GM21825 (cell line): ENCODE data around the gene ZDHHC7.

Experiments
- ATAC-seq: cut with Tn5 transposase; IDR thresholded peaks from one replicate; pipeline ENCODE4 v1.9.1; 2021; ENCODE audit warnings: mild to moderate bottlenecking, moderate library complexity; ENCODE audit not compliant: unreplicated experiment

Gene ZDHHC7

DNA sequence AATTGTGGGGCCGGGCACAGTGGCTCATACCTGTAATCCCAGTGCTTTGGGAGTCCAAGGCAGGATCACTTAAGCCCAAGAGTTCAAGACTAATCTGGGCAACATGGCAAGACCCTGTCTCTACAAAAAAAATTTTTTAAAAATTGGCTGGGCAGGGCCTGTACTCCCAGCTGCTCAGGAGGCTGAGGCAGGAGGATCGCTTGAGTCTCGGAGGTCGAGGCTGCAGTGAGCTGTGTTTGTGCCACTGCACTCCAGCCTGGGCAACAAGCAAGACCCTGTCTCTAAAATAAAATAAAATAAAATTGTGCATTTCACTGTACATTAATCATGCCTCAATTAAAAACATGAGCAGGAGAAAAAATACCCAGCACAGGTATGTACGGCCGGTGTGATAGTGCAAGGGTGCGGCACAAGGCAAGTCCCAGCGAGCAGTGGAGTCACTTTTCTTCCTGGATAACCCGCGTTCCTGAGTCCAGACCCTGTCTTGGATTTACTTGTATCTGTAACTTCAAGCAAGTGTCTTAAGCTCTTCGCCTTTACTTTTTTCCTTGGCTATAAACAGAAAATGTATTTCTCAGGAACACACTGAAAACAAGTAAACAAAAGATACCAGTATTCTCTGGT, 11.4 kb downstream of the ZDHHC7 start:
- no peak for ATAC-seq

DNA sequence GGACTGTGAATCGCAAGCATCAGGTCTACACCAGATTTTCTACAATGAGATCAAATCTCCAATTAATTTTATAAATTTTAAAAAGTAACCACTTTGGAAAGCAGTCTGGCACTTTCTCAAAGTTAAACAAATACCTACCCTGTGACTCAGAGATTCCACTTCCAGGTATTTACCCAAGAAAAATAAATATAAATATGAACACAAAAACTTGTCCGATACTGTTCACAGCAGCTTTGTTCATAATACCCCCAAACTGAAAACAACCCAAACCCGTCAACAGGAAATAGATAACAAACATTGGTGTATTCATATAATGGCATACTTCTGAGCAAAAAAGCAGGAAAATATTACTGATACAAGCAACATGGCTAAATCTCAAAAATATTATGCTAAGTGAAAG, 12.1 kb downstream of the ZDHHC7 start:
- ATAC-seq = no peak

DNA sequence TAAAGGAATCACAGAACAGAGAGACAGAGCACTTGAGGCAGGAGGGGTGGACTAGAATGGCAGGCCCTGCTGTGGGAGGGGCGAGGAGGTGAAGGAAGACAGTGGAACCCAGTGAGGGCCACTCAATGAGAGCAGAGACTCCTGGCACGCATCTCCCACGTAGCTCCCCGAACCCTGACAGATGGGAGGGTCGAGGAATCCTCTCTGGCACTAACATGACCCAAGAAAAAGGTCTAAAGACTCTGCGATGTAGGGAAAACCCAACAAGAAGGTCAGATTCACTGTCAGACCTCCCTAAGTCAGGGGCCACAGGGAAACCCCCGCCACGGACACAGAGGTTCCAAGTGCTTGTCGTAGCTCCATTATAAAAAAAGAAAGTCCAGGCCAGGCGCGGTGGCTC, 15.0 kb downstream of the ZDHHC7 start:
- no peak for ATAC-seq

DNA sequence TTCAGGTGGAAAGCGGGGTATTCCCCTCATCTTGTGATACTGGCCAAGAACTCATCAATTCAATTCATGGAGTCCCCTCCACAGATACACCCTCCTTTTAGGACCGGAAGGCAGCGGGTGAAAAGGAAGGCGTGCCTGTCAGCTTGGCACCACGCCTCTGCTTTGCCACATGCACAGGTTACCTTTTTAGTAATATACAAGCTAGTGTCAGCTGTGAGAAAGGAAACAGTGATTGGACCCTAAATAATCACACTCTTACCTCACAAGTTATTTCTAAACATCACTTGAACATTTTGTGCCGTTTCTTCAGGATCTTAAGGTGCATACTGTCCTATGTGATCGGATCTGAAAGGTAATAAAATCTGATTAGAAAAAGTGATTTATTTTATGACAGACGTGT, 15.7 kb downstream of the ZDHHC7 start:
- no peak for ATAC-seq

DNA sequence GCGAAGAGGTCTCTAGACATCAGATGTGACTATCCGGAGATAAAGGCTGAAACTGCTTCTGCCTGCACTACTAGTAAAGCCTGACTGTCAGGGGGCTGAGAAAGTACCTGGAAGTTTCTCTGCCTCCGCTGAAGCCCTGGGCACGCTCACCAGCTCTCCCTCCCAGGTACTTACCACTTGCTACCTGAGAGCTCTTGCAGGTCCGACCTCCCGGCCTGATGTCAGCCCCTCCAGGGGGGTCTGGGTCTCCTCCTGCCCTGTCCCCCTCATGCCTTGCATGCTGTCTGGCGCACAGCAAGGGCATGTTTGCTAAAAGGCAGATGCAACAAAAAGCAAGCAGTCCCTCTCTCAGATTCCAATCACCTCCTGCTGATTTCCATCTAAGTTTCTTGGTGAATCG, 17.4 kb downstream of the ZDHHC7 start:
- no peak for ATAC-seq

DNA sequence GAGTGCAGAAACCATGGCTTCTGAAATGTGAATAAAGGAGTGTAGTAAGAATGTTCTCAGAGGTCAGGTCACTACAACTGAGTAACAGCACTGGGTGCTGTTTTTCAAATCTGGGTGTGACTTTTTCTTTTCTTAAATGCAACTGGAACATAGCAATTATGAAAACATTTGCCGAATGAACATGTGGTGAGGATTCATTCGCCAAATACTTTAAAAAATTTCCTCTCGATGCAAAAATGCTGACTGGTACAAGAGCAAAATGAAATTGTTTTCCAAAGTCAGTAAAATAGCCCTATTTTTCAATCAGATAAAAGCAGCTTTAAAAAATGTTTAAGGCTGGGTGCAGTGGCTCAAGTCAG, 18.6 kb downstream of the ZDHHC7 start:
- ATAC-seq = no peak

DNA sequence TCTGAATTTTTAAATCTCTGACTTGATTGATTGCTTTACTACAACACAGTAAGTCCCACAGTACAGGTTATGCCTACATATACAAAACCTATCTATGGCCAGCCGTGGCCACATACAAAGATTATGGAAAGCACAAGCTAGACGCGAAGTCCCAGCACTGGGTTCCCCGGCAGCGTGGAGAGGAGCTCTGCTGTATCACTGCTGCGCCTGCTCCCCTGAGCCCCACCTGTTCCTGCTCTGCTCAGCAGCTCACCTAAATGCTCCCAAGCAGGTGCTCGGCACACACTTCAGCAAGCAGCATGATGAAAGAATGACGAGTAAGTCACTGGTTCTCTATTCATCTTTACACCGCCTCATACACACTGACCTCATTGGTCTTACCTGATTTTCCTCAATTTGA, 20.6 kb downstream of the ZDHHC7 start:
- no peak for ATAC-seq

DNA sequence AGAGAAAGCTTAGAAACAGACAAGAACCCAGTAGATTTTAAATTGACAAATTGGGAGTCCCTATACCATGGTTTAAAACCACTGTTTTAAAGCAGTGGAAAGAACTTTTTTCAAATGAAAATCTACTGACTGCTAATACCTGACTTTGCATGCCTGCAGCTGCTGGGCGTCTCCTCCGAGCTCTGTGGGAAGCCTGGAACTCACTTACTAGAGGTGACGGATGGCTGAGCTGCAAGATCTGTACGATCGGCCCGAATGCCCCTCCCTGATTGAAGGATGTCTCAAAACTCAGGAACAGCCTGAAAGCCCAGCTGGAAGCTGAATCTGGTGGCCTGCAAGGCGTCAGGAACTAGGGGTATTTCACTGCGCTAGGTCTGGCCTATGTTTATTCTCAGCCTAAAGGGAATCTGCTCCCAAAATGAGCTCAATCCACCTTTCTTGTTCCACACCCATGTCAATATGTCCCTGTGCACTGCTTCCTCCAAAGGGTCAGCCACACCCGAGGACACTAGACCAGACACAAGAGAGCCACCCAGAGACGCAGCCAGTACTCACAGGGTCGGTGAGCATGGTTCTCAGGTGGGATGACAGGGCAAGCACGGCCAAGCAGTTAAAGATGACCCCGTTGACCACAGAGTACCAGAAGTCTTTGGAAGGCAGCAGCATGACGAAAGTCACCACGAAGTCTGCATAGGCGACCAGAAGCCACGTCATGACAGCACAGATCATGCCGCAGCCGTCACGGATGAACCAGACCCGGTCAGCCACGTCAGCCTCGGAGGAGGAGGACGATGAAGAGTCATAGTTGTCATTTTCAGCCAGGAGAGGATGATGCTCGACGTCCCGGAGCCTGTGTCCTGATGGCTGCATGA, 21.4 kb downstream of the ZDHHC7 start:
- no peak for ATAC-seq

DNA sequence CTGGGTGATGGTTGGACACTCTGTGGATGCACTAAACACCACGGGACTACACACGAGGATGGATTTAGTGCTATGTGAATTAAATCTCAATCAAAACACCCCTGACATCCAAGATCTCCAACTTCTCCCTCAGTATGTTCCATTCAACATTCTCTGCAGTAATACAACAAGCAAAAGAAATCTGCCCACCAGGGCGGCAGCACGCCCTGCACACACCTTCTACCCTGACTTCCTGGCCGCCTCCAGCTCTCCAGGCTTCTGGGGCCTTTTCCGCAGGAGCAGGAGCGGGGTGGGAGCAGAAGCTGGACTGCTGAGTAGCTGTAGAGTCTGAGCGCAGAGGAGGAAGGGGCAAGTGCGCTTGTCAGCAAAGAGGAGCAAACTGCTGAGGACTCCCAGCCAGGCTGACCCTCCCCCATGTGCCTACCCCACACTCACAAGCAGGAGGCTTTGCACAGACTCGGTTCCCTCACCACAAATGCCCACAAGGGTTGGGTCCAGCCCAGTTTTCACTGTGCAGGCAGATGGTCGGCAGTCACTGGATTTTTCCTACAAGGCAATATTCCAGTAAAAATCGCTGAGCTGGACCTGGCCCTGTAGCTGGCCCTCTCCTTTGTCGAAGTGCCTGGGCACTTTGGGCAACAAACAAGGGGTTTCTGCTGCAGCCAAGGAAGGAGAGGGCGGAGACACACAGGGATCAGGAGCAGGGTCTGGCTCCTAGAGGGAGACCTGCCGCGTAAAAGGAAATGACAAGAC, 22.8 kb downstream of the ZDHHC7 start:
- no peak for ATAC-seq

DNA sequence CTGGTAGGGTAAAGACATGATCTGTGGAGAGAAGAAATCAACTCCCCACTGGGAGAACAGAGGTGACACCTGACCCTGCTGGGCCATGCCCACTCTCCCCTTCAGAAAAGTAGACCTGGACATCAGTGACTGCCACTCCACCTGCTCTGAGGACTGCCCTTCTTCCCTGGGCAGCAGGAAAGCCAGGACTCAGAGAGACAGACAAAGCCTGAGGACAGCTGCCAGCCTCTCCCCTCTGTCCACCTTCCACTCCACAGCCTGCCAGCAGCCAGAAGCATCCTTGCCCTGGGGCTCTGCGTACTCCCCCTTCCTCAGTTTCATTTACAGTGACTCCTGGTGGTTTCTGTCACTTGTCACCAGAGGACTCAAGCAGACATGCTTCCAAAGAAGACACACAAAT, 24.5 kb downstream of the ZDHHC7 start:
- no peak for ATAC-seq

DNA sequence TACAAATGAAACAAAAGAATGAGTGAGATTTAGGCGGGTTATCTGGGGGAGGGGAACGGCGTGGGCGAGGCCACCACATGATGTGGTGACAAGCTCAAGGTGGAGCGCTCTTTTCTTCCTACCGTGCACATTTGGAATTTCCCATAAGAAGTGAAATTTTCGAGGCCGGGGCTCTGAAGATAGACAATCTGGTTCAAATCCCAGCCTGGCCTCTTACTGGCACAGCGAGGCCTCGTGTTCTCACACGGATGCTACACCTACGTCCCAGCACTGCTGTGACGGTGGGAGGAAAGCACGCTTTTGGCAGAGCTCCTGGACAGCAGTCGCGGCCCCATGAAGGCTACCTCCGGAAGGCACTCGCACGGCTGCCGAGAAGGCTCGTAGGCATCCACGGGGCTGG, 25.2 kb downstream of the ZDHHC7 start:
- no peak for ATAC-seq

DNA sequence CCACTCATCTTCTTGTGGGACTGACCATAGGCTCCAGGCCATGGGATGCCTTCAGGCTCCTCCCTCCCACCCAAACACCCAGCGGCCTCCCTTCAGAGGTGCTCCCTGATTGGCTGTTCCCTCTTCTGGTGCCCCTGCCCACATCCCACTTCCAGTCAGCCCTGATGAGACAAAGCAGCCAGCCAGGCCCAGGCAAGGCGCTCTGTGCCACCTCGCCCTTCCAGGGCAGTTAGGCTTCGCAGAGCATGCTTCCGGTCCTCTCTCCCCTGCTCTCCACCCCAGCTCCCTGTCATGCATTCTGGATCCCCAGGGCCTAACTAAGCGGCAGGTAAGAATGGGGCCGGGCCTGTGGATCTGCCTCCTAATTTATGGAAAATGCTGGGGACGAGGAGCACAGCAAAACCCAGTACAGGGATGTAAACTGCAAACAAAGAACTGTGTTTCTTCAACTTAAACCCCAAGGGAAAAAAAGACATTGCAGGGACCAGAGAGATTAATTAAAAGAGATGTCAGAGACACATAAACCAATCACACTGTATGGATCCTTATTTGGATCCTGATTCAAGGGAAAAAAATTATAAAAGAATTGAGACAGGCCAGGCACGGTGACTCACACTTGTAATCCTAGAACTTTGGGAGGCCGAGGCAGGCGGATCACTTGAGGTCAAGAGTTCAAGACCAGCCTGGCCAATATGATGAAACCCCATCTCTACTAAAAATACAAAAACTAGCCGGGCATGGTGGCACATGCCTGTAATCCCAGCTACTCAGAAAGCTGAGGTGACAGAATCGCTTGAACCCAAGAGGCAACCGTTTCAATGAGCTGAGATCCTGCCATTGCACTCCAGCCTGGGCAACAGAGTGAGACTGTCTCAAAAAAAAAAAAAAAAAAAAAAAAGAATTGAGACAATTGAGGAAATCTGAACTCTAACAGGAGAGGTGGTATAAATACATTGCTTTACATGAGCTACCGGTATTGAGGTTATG, 26.0 kb downstream of the ZDHHC7 start:
- no peak for ATAC-seq

DNA sequence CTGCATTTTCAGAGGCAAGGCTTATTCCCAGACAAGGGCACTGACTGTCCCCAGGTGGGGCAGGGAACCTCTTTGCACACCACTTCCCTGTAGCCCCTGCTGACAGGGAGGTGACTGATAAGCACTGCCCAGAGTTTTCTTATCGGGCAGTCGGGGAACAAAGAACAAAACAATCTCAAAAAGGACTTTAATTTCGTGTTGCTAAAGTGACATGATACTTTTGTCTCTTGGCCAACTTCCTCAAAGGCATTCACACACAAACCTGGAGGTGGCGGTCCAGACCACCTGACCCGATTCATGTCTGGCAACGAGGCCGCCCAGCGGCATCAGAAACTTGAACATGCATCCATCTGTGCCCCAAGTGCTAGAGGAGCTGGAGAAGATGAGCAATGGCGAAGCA, 28.9 kb downstream of the ZDHHC7 start:
- ATAC-seq = no peak

DNA sequence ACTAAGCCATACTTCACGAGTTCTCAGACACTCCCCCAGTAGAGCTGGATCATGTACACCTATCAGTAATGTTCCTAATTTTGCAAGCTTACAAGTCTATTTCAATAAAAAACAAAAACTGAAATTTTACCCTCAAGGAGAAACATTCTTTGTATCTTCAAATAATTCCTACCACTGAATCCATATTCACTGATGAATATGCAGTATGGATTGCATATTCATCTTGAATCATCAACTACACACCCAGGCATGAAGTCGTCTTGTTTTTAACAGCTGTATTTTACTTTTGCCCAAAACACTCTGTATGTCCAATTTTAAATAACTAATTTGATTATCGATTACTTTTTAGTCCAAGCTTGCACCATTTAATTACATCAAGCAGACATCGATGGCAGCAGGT, 31.8 kb downstream of the ZDHHC7 start:
- ATAC-seq = no peak

DNA sequence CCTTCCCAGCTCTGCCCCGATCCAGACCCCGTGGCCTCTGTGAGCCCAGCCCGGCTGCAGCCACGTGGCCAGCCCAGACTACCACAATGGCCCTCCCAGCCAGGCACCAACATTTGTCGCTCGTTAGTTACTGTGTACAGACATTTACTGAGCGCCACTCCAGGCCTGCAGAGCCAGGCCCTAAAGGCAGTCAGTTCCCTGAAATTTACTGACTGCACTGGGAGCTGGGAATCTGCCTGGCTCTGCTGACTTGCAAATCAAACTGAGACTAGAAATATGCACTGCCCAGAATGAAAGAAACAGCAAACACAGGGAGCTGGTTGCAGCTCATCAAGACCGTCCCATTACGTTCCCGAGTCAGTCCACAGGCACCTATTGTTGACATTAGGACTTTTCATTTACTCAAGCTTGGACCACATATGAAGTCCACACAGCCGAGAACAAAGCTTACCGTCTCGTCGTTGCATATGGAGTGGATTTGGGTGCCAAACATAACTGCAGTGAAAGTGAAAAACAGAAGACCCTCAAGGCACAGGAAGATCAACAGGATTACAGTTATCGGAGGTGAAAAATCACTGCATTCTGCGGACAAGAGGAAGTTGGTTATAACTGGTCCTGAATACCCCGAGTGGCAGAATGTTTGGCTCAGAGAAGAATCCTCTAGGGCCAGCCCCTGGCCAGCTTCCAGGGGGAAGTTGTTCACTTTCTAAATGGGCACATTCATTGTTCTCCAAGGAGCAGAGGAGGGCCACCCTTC, 34.5 kb downstream of the ZDHHC7 start:
- no peak for ATAC-seq

DNA sequence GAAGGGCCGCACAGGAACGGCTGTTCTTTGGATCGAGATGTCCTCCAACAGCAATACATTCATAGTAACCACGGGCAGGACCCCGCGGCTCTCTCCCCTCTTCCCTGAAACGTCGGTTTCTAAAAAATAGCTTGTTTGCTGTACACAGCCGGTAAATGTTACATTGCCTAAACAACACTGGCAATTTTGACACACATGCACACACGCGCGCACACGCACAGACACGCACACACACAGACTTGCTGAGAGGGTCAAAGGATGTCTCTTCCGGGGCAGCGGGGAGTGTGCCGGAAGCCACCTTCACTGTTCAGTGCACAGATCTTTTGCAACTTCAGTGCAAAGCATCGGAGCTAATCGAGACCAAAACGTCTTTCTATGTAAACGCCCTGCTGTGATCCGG, 35.8 kb downstream of the ZDHHC7 start:
- ATAC-seq = no peak

DNA sequence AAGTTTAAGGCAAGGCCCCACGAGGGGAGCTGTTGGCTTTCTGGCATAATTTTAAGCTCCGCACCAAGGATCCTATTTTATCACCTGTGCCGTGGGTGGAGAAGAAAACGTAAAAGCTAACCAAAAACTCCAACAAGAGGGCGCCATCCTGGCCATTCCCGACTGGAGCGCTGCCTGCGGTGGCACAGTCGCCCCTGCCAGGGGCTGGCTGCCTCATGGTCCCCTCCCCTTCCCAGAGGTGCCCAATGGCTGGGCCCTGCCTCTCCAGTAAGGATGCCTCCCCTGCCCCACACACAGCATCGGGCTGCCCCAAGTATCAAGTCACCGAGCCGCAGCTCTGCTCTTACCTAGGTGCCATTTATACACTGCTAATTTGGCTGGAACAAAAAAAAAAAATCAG, 36.3 kb downstream of the ZDHHC7 start:
- no peak for ATAC-seq

DNA sequence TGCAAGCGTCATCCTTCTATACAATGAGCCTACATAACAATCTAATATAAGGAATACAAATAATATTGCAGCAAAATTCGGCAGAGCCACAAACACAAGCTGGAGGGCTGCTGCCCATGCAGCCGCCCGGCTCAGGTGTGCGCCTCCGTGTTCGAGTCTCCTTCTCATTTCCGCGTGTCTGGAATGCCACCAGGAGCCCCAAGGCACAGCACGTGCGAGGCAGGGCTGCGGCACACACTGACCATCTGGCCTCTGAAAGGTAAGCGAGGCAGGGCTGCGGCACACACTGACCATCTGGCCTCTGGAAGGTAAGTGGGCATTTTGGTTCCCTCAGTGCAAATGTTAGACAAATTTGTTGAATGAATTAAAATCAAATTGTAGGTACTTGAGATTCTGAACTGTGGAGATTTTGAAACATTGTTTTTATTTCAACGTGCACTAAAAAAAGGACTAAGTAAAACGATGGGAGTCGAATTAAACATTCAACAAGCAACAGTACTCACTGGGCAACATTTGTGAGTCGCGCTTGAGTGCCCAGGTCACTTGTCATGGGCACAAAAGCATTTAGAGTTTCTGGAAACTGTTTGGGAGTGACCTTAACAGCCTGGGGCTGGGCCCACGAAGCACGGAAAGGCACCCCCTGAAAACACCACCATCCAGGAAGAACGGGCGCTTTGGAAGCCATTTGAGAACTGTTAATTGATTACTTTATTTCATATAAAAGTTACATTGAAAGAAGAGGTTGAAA, 37.4 kb downstream of the ZDHHC7 start:
- no peak for ATAC-seq

DNA sequence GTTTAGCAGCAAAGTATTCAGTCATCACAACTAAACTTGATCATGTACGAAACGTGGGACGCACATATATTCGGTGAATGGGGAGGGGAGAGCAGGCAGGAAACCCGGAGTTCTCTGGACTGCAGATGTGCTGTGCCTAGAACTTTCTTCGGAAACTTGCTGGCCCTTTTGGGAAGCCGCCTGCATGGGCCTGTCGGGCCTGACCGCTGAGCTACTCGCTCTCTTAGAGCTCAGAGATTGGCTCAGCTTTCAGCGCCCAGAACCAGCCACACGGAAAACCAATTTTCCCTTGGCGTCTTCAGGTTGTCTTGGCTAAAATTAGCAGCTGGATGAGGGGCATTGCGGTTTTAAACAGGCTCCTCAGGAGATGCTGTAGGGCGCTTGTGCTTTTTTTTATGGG, 38.1 kb downstream of the ZDHHC7 start:
- ATAC-seq = no peak
